Left ventricle myocardium superior (tissue), 1 donor: Measurements from ENCODE around the gene CLEC16A. TPM values are rescaled to one million over a fixed set of nuclear protein-coding genes. Genes with fewer than 3 reads are reported as not detected.

Source experiments
- ATAC-seq: fragments of 200-7000 bp; cut with Tn5 transposase; one replicate; pipeline ENCODE4 v1.9.1; 2020; ENCODE audit warnings: mild to moderate bottlenecking, moderate library complexity
- DNase-seq: peaks from one replicate; pipeline ENCODE4 v3.0.0-alpha.2; 2020
- intact Hi-C: fragments of 100-400 bp; cut with micrococcal nuclease; formaldehyde crosslinking; loops from one replicate; pipeline ENCODE4 v1.11.0; 2022
- total RNA-seq: library from RNA; stranded (reverse); fragmentation: NEBNext Ultra II Directional; extraction: Animal tissue kit (Norgen Biotek cat#: 25700); gene quantifications from one replicate; pipeline ENCODE4 v1.2.1, GENCODE V29; 2021
- donor health status: DM: no; HTN: yes; CAD: no; lungs with severe emphysema.

The CLEC16A gene
- total RNA-seq, 1 donor from 2014 or later: 20.6 TPM

- DNase-seq: no peak
- ATAC-seq: no peak
- intact Hi-C loops: loop anchor here (10.0 kb wide), 1 partner anchor 376 kb away; no protein-coding TSS in a partner anchor
These were observed 34.6 kb downstream of the CLEC16A start for GRCh38 chr16:10978871-10979446.

DNA sequence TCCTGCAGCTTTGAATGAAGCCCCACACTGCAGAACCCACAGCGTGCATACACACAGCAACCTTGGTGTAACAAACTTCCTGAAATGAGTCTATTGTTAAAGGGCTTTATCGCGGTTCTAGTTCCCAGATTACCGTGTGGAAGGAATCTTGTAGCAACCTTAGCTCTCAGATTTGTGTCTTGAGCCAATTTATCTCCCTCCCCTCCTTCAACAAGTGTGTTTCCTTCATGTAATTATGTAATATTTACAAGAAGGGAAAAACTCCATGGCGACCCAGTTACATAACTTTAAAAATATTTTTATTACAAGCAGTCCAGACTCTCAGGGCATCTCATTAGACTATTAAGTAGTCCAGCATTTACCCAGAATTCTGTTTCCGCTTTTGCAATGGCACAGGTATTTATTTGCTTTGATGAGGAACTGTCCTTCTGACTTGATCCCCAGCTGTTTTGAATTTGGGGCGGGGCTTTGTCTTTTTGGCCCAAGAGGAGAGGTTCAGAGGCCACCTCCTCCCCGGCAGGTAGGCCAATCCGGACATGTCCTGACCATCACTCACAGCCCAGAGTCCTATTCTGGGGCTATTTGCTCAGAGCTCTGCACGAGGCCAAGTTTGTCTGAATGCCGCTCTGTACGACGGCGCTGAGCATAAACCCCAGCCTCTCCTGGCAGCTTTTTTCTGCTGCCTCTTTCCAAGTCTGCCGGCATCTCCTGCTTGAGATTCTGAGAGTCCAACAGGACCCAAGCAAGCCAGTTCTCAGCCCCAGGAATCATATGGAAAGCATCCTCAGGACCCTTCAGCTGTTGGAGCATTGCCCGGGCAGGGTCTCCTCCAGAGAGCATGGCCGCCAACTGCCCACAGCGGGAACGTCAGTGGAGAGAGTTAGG lies 35.6 kb downstream of the CLEC16A start:
- peak; percentile 72 for ATAC-seq
- intact Hi-C loops: loop anchor here (10.0 kb wide), 1 partner anchor 375 kb away; no protein-coding TSS in a partner anchor
- DNase-seq: peak; percentile 49

- no peak for ATAC-seq
- DNase-seq: no peak
- intact Hi-C loops: no loop called here
These were observed 36.4 kb downstream of the CLEC16A start for GRCh38 chr16:10980813-10981212.

DNA sequence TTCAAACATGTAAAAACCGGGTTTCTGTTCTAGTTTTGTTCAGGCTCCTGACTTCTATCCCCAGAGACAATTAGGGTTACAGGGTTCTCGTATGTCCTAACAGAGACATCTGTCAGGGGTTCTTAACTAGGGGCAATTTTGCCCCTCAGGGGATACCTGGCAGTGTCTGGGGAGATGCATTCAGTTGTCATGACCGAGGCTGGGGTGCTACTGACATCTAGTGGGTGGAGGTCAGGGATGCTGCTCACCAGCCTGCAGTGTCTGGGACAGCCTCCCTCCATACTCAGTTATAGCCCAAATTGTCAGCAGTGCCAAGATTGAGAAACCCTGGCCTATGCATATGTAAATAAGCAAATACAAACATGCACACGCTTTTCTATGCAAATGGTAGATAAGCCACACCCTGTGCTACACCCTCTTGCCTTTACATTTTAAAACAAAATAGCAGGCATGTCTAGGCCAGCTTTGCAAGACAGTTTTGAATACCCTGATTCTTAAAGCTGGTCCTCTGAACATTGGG lies 37.4 kb downstream of the CLEC16A start:
- ATAC-seq: peak; percentile 30
- DNase-seq: no peak
- intact Hi-C loops: no loop called here

DNA sequence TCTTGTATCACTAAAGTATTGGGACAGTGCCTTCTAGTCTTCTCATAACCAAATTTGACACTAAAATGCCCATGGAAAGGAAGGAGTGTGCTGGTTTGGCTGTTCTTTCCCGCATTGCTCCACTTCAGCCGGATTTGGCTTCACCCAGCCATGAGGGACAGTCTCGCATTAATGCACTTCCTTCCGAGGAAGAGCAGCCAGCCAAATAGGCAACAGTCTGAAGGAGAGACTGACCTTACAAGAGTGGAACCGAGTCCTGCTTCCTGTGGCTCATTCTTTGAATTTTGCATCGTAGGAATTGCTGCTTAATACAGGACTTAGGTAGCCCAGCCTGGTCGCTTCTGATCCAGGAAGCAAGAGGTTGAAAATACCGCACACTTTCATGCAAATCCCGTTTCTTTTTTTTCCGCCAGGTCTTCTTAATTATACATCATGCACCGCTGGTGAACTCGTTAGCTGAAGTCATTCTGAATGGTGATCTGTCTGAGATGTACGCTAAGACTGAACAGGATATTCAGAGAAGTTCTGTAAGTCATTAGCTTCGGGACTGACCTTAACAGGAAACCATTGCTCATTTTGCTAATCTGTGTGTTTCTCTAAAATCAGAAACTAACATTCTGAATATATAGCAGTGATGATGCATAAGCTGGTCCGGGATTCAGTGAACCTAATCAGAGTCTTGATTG lies 38.2 kb downstream of the CLEC16A start:
- ATAC-seq (peak; percentile 77), DNase-seq (peak; percentile 52)
- intact Hi-C loops: no loop called here

- intact Hi-C loops: no loop called here
- DNase-seq (no peak), ATAC-seq (no peak)
These were observed 38.8 kb downstream of the CLEC16A start for GRCh38 chr16:10983159-10983558.

DNA sequence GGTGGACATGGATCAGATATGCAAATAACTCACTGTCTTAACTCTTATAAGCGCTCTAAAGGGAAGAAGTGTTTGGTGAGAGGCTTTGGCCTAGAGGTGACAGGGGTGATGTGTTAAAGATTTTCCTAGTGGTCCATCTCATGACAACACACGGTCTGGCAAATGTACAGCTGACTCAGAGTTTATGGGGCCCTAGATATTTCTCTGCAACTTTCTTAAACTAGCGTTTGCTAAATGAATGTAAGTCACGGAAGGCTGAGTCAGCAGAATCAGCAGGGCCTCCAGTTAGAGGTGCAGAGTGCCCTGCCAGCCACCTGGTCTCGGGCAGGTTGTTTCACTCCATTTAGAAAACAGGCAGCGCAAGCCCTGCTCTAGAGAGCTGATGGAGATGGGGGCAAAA lies 40.1 kb downstream of the CLEC16A start:
- ATAC-seq (no peak), DNase-seq (no peak)
- intact Hi-C loops: no loop called here

- intact Hi-C loops: no loop called here
- ATAC-seq: no peak
- DNase-seq: no peak
These were observed 43.2 kb downstream of the CLEC16A start for GRCh38 chr16:10987361-10988163.

- no peak for DNase-seq
- intact Hi-C loops: no loop called here
- ATAC-seq: no peak
These were observed 43.9 kb downstream of the CLEC16A start for GRCh38 chr16:10988164-10988803.

DNA sequence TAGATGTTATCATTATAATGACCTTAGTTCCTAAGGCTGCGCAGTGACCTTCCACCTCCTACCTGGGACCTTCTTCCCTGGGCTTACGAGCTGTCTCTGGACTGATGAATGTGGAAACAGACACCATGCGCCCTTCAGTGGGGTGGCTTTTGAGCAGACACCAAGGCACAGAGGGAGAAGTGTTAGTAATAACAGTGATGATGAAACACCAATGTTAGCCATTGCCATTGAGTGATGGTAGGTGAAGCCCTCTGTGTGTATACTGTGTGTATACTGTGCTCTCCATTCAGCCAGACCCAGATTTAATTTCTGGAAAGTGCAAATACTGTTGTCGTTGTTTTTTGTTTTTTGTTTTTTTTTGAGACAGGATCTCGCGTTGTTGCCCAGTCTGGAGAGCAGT lies 44.5 kb downstream of the CLEC16A start:
- intact Hi-C loops: no loop called here
- ATAC-seq (no peak), DNase-seq (no peak)

DNA sequence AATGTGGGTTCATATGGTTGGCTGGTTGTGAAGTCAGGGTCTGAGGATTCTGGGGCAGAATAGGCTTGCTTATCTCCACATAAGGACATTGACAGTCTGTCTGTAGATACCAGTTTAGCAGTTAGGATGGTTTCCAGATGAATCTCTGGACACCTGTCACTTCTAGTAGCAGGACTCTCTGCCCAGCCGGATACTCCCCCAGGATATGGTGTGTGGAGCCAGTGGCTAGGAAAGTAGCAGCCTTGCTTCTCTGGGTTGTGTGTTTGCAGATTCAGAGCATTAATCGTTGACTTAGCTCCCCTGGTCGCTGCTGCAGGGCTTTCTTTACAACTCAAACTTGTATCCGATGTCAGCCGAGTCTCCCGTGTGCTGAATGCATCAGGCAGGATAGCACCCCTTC lies 45.2 kb downstream of the CLEC16A start:
- ATAC-seq (no peak), DNase-seq (no peak)
- intact Hi-C loops: no loop called here

- ATAC-seq: no peak
- intact Hi-C loops: no loop called here
- DNase-seq: no peak
These were observed 46.0 kb downstream of the CLEC16A start for GRCh38 chr16:10990378-10990777.

DNA sequence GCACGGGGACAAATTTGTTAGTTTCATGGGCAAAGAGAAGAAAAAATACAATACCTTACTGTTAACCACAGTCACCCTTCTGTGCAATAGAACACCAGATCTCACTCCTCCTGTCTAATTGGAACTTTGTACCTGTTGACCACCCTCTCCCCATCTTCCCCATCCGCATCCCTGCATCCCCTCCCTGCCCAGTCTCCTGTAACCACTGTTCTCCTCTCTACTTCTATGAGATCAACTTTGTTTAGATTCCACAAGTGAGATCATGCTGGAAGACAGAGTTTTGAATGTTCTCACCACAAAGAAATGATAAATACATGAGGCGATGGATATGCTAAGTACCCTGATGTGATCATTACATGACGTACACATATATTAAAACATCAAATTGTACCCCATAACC lies 47.7 kb downstream of the CLEC16A start:
- no peak for DNase-seq
- no peak for ATAC-seq
- intact Hi-C loops: no loop called here

DNA sequence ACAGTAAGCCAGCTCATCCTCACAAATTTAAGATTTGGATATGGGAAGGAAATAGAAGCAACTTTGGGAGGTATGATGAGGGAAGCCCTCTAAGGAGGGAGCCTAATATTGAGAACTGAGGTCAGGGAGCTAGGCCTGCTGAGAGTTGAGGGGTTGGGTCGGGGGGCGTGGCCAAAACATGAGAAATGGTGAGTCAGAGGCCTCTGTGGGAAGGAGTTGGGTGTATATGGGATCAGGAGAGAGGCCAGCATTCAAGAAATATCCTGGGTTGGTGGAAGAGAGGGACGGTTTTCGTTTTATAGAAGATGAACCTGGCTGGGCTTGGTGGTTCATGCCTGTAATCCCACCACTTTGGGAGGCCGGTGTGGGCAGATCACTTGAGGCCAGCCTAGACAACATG lies 48.4 kb downstream of the CLEC16A start:
- DNase-seq (peak; percentile 44), ATAC-seq (peak; percentile 60)
- intact Hi-C loops: no loop called here

DNA sequence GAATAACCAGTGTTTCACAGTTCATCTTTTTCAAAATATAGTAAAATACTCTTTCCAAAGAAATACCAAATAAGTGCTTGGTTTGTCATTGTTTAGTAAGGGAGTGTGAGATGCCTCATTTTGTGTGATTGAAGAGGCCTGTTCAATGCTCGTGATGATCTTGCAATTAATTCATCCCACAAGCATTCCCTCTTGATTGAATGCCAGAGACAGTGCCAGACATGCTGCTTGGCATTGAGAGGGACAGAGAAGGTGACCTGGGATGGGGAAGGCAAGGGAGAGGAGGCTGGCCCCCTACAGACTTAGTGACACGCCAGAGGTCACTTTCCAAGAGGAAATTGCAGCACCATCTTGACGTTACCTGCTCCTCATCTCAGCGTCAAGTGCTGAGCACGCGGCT lies 49.3 kb downstream of the CLEC16A start:
- no peak for DNase-seq
- peak; percentile 52 for ATAC-seq
- intact Hi-C loops: no loop called here

DNA sequence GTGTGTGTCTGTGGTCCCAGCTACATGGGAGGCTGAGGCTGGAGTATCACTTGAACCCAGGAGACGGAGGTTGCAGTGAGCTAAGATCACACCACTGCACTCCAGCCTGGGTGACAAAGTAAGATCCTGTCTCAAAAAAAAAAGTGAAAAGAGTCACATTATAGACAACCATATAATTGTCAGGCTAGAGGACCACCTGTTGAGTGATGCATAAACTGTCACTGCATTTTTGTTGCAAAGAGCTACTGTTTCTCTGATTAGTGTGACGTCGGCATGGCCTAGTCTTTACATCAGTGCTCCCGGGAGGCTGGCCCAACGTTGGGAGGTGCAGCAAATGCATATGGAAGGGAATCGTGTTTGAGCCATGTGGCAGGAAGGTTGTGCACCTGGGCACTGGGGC lies 50.2 kb downstream of the CLEC16A start:
- intact Hi-C loops: no loop called here
- no peak for DNase-seq

GRCh38 chr16:10995565-10995964 lies 51.2 kb downstream of the CLEC16A start:
- no peak for ATAC-seq

More for the DNA sequence above, 50.2 kb downstream of the CLEC16A start:
- no peak for ATAC-seq

DNA sequence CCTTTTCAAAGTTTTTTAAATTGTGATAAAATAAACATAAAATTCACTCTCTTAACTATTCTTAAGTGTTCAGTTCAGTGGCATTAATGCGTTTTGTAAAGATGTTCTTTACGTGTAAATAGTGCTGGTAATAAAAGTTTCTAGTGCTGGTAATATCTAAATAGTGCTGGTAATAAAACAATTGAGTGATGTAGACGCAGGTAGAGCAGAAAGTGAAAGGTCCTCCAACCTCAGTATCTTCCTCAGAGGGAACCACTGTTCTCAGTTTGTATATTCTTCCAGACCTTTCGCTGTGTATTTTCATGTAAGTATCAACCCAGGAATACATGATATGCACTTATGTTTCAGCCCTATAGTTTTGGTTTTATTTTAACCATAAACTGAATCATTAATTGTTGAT lies 53.1 kb downstream of the CLEC16A start:
- intact Hi-C loops: no loop called here
- ATAC-seq: no peak
- no peak for DNase-seq

More at GRCh38 chr16:10995565-10995964, 51.2 kb downstream of the CLEC16A start:
- no peak for DNase-seq
- intact Hi-C loops: no loop called here

DNA sequence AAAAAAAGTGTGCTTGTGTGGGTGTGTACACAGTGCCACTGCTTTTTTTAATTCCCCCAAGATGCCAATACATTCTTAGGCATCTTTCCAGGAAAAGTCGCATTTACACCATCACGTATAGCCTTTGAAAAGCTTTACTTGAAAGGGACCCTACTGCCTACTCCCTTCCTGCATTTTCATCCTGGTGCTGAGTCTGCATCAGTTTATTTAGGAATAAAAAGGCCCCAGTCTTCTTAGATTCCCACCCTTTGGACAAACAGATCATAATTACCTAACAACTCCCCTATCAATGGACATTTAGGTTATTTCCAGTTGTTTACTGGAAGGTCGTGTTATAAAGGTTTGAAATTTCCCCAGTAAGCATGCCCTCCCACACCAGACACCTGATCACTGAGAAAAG lies 54.9 kb downstream of the CLEC16A start:
- DNase-seq (no peak), ATAC-seq (no peak)
- intact Hi-C loops: no loop called here
